ENCODE results near the gene P2RX6.

P2RX6 gene

GRCh38 chr22:21015466-21016006 is 571 bp downstream of the P2RX6 start:
- DNase-seq = no peak

- DNase-seq = no peak
Observed at GRCh38 chr22:21016644-21017420, 1.9 kb downstream of the P2RX6 start.

- DNase-seq = no peak
Observed at GRCh38 chr22:21018314-21018713, 3.3 kb downstream of the P2RX6 start.

GRCh38 chr22:21020802-21021429 is 6.0 kb downstream of the P2RX6 start:
- no peak for DNase-seq

GRCh38 chr22:21022507-21022906 is 7.5 kb downstream of the P2RX6 start:
- DNase-seq = no peak

- no peak for DNase-seq
Observed at GRCh38 chr22:21022955-21023614, 8.1 kb downstream of the P2RX6 start.

GRCh38 chr22:21025266-21025665 is 10.3 kb downstream of the P2RX6 start:
- DNase-seq = peak in 1 of 4 experiments; percentile 6

GRCh38 chr22:21025763-21026755 is 11.1 kb downstream of the P2RX6 start:
- DNase-seq = no peak

- no peak for DNase-seq
Observed at GRCh38 chr22:21026783-21027692, 12.1 kb downstream of the P2RX6 start.

GRCh38 chr22:21028277-21029251 is 13.6 kb downstream of the P2RX6 start:
- no peak for DNase-seq

- no peak for DNase-seq
Observed at GRCh38 chr22:21029486-21030025, 14.6 kb downstream of the P2RX6 start.

- no peak for DNase-seq
Observed at GRCh38 chr22:21030032-21030431, 15.1 kb downstream of the P2RX6 start.

- DNase-seq = no peak
Observed at GRCh38 chr22:21030621-21031544, 15.9 kb downstream of the P2RX6 start.

GRCh38 chr22:21031545-21032036 is 16.6 kb downstream of the P2RX6 start:
- no peak for DNase-seq

- no peak for DNase-seq
Observed at GRCh38 chr22:21032037-21032867, 17.3 kb downstream of the P2RX6 start, which contains the start of gene SLC7A4. SLC7A4 (minus strand) TSS chr22:21032561; CDS start chr22:21031812, 749 bp downstream.

- no peak for DNase-seq
Observed at GRCh38 chr22:21032868-21033688, 18.1 kb downstream of the P2RX6 start.

Data from activated naive CD4-positive, alpha-beta T cell (primary cell).